Left colon (tissue), 2 donors: ENCODE measurements around the gene P3H4. TPM values are rescaled to one million over a fixed set of nuclear protein-coding genes. Genes with fewer than 3 reads are reported as not detected.

ENCODE experiments used
- ATAC-seq: fragments of 200-7000 bp; cut with Tn5 transposase; one replicate; pipeline ENCODE4 v1.9.1; 2020; ENCODE audit warnings: mild to moderate bottlenecking, moderate library complexity
- DNase-seq, 2 donors: peaks; one replicate each; pipeline ENCODE4 v3.0.0-alpha.2; 2020
- intact Hi-C, 2 donors: fragments of 100-400 bp; cut with DNase I in 1 of 2; cut with micrococcal nuclease in 1 of 2; formaldehyde crosslinking; loops; one replicate each; pipeline versions ENCODE4 v1.11.2 to v1.14.0; 2022; cut with DNase I, micrococcal nuclease
- total RNA-seq, 2 donors: library from RNA; stranded (reverse); fragmentation: NEBNext Ultra II Directional; extraction: Animal tissue kit (Norgen Biotek cat#: 25700); gene quantifications; one replicate each; pipeline ENCODE4 v1.2.1, GENCODE V29; 2021
- donor health status: DM: no; HTN: no; CAD: no.
- donor health status: DM: yes; HTN: yes; CAD: no.

P3H4 gene
- total RNA-seq, 2 donors from 2014 or later, result 10.7 to 15.3 TPM

DNA sequence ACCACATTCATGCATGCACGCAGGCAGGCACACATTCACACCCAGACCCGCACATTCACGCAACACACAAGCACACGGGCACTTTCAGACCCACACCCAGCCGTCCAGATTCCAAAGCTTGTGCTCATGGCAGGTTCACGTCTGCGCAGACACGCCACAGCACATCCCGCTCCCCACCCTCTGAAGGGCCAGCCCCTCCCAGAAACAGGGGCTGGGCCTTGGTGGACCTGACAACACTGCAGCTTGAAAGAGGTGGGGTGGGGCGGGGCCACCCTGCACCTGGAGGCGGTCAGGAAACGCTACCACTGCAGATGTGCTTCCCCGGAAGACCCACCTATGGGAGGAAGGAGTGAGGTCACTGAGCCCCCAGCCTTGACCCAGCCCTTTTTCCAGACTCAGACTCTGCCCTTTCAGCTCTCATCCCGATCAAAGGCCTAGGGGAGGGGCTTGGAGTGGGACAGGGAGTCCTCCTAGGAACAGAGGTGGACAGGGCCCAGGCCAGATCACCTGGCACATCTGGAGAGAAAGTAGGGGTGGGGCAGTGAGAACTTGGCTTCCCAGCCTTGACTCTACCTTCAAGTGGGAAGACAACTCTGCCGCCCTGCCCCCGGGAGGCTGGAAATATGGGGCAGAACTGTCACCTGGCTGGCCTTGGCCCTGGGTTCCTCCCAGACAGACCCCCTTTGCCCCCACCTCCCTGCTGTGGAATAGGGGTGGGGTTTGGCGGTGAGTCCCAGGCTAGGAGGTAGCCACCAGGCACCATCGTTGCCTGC, 11.0 kb downstream of the P3H4 start:
- DNase-seq (peak; percentile 88 to 94), ATAC-seq (peak; percentile 89)
- intact Hi-C loops, result loop anchor here (2.0 to 10.0 kb wide), 2 partner anchors 62 to 66 kb away; partner anchors contain the start of gene HAP1 (in 1 of the 2)

DNA sequence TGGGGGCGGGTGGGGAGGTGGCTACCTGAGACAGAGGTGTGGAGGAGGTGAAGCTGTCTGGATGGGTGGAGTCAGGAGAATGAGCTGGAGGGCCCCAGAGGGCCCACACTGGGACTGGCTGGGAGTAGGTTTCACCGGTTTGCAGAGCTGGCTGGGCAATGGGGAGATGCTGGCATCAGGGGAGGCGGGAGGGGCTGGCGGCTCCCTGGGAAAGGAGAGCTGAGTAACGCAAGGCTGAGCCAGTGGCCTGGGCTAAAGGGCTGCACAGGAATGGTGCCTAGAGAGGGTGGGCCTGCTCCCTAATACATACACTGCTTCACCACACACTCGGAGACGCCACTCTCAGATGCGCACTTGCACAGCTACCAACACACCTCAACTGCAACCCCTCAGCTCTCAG, 12.4 kb downstream of the P3H4 start:
- intact Hi-C loops, result no loop called here
- ATAC-seq, result no peak
- DNase-seq, result no peak

DNA sequence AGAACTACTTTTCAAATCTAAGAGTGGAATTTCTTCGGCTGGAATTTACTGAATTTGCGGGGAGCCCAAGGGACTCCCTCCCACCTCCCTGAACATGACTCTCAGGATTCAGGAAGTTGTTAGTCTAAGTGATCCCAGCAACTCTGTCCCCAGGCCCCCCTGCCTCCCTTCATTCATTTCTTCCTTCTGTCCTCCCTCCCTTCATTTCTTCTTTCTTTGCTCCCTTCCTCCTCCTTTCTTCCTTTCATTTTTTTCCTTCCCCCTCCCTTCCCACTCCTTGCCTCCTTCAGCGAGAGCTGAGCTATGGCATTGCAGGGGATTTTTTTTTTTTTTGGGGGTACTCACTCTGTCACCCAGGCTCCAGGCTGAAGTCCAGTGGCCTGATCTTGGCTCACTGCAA, 14.4 kb downstream of the P3H4 start:
- ATAC-seq (no peak), DNase-seq (no peak)
- intact Hi-C loops, result no loop called here

DNA sequence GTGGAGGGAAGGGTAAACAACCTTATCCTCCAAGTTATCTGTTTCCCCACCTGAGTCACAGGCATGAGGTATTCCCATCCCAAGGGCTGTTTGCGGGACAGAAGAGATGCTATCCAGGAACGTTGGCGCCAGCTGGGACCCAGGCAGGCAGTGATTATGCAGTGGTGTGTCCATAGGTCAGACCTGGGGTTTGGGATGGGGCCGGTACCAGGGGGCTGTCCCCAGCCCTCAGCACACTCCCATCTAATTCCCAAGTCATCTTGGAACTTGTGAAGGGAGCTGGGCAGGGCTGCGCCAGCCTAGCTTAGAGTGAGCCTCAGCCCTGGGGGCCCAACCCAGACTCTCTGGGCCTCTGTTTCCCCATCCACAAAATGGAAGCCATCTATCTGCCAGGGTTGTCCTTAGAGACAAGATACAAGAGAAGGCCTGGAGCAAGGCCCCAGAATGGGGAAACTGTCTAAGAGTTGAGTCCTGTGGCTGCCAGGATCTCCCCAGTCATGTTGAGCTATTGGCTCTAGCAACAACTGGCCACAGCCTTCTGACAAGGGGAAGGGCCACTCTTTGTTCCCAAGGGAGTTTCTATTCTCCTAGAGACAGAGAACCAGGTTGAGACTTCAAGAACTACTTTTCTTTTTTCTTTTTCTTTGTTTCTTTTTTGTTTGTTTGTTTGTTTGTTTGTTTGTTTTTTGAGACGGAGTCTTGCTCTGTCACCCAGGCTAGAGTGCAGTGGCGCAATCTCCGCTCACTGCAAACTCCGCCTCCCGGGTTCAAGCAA, 15.4 kb downstream of the P3H4 start:
- ATAC-seq (no peak), DNase-seq (no peak)
- intact Hi-C loops, result no loop called here

DNA sequence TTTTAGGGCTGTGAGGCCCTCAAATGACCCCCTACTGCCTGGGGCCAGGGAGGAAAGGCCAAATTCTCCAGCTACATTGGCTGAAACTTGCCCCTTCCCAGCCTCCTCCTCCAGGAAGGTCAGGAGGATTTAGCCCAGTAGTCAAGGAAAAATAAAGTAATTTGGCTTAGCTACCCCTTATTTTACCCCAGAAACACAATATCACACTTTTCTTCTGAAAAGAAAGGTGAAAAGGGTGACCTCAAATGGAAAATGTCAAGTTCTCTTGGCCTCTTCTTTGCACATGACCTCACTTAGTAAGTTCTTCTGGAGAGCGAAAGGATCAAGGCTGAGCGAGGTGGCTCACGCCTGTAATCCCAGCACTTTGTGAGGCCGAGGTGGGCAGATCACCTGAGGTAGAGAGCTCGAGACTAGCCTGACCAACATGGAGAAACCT, 17.2 kb downstream of the P3H4 start:
- no peak for DNase-seq
- intact Hi-C loops, result no loop called here
- no peak for ATAC-seq

DNA sequence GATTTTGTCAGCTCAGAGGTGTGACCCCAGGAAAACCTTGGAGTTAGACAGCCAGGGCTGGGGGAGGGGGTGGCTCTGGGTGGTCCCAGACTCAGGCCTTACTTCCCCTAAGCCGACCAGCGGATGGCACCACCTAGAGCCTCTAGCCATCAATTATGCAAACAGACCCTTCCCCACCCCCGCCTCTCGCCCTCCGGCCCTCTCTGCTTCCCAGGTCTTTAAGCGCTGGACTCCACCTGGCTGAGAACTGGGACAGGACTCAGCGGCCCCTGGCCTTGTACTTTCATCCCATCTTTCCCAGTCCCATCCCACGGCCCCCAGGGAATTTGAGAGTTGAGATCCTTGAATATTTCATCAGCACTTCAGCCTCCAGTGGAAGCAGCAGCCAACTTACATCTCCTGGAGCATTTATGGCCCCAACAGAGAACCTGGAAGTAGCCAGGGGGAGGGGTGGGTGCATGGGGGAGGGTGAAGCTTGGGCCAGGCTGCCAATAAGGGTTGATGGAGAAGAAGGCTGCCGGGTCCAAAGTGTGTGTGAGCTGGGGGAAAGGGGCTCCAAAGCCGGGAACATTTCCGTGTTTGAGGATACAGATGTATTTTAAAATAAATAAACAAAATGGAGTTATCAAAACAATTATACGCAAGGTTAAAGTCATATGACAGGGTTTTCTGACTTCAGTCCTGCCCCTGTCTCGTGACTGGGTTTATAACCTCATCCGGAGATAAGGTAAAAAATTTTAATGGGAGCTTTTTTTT, 17.8 kb downstream of the P3H4 start:
- ATAC-seq (peak; percentile 49), DNase-seq (peak; percentile 51 to 68)
- intact Hi-C loops, result no loop called here

DNA sequence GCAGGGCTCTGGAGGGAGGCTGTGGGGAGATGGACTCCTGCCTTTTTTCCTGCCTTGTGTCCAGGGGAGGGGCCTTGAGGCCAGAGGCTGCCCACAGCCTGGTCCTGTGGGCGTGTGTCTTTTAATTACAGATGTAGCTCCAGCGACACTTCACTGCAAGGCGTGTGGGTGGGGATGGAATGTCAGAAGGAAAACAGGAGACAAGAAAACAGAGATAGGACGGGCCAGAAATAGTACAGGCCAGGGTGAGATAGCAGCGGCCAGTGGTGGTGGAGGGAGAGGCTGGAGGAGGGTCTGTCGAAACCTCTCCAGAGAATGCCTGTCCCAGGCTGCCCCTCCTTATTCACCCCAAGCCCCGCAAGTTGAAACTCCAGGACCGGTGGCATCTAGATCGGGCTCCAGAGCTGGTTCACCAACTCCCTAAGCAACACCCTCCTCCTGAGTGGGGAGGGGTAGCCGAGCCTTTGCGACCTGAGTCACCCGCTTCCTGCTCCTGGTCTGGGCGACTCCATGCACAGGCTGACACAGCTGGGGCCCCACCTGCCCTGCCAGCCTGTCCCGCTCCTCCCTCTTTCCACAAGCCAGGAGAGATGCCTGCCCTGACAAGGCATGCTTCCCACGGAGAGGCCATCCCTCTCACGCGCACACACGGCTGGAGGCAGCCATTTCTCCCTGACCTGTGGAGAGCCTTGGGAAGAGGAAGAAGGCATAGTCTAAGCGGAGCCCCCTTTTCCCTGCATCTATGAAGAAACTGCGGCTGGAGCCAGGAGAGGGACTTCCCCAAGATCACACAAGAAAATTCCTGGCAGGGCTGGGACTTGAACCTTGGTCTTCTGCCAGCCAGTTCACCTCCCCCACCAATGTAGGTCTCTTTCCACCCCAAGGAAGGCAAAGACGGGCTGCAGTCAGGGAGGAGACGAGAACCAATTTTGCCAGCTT, 18.6 kb downstream of the P3H4 start:
- DNase-seq (peak; percentile 66 to 86), ATAC-seq (peak; percentile 83)
- intact Hi-C loops, result no loop called here

DNA sequence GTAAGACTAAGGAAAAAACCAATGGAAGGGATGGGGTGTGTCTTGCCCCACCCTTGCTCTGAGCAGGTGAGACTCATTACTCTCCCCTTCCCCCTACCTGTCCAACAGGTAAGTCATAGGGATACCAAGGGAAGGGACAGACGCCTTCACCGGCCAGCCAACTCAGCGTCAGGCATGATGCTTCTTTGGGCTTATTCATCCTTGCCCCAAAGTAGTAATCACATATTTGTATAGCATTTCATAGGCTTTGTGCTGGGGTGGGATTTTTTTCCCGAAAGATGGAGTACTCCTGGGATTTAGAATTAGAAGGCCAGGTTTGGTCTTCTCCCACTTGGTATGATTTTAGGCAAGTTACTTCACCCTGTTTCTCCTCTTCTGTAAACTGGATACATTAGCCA, 24.7 kb downstream of the P3H4 start:
- no peak for ATAC-seq
- DNase-seq, result no peak
- intact Hi-C loops, result no loop called here

DNA sequence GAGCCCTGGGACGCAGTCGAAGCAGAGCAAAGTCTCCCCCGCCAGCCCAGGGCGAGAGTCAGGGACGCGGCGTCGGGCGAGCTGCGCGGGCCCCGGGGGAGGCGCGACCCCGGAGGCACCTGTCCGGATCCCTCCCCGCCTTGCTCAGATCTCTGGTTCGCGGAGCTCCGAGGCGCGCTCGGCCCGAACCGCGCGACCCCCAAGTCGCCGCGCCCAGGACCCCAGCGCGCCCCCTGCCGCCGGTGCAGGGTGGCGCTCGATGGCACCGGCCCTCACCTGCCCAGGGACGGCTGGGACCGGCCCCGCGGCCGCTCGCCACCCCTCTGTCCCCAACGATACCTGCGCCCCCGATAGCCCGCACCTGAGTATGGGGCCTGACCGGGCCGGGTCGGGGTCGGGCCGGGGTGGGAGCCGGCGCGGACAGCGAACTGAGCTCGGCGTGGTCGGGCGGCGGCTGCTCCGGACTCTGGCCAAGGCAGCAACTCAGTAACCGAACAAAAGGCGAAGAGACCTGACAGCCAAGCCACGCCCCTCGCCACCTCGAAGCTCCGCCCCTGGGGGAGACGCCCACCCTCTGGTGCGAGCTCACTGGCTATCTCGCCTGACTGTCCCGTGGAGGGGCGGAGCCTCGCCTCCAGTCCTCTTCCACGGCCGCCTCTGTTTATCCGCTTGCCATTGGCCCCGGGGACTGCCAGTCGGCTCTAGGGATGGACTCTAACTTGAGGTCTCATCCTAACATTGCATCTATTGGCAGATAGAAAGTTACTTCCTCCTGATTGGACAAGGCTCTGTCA, 25.3 kb downstream of the P3H4 start, which contains the start of gene JUP:
JUP (minus strand) TSS at position 485 of the 794 bp plus-strand sequence. CDS start 14,857 bp downstream, outside the sequence.
- intact Hi-C loops, result no loop called here
- DNase-seq, result peak; percentile 99 to 100

DNA sequence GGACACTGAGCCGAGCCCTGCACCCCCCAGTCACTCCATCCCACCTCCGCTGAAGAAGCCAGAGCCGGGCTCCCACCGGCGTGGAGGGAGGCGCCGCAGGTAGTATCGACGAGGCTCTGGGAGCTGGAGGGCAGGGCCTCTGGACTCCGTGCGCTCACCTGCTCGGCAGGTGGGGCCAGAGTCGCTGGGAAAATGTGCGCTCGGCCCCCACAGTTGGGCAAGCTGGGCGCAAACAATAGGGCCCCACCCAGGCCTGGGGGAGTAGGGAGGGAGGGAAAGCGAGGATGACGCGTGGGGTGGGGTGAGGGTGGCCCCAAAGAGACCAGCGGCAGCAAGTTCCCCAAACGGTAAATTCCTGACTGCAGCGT, 25.9 kb downstream of the P3H4 start:
- ATAC-seq (peak; percentile 68), DNase-seq (peak; percentile 86 to 91)
- intact Hi-C loops, result no loop called here

More for the DNA sequence above, 25.3 kb downstream of the P3H4 start, which contains the start of gene JUP:
- peak; percentile 82 for ATAC-seq

DNA sequence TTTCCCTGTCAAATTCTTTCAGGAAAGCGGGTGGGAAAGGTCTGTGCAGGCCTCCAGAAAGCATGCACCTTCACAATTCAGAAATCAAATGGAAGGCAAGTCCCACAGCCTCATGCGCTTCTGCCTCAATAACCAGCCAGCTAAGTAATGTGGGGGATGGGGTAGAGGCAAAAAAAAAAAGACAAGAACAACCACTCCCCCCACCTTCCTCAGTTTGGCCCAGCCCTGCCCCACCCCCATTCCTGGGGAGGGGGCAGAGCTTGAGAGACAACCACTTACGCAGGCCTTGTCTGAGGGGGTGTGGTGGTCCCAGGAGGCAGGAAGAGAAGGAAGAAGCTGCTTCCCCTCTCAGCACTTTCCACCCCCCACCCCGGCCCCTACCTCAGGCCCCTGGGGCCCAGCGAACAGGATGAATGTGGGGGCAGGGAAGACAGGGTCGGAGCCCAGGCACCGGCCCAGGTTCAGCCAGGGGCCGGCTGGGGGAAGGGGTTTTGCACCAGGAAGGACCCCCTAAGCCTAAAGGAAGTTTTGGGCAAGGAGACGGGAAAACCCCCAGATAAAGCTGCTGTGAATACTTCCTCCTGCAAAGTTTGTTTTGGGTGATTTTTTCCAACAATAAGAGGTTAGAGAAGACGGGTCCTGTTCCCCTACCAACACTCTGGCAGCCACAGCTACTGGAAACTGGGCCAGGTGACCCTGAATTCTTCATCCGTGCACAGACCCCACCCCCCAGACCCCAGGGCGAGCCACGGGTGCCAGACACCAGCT, 26.5 kb downstream of the P3H4 start:
- intact Hi-C loops, result no loop called here
- DNase-seq (peak; percentile 48 to 62), ATAC-seq (peak; percentile 9)

DNA sequence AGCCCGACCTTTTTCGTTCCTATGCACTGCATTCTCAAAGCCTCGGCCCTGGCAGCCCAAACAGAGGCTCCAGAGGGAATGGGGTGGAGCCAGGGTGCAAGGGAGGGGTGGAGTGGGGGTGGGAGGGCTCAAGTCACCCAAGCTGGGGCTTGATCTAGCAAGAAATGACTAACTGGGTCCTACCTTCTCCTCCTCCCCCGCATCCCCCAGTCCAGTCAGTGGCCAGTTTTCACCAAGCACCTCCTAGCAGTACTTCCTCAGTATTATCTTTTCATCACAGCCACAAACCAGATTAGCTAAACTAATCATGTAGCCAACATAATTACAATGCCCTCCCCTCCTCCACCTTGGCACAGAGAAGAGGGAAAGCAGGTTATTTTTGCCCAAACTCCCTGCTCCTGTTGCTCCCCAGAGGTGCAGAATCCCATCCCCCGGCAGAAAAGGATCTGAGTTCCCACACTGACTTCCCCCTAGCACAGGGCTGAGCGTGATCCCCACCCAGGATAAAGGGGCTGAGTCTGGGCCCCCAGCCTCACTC, 27.5 kb downstream of the P3H4 start:
- ATAC-seq (no peak), DNase-seq (peak; percentile 45)
- intact Hi-C loops, result no loop called here

DNA sequence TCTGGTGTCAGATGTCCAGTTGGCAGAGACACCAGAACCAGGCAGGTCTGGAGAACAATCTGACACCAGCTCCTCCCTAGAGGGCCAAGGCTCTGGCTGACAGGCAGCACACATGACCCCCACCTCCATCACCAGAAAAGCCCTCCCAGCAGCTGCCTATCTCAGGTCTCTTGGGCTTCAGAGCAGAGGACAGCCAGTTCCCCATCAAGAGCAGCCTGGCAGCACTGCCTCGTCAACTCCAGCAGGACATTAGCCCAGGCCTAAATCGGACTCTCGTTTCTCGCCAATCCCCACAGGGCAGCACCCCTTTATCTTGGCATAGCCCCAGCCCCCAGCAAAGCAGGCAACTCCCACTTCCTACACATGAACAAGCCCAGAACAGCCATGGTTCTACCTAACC, 29.6 kb downstream of the P3H4 start:
- intact Hi-C loops, result no loop called here
- DNase-seq (no peak), ATAC-seq (no peak)

DNA sequence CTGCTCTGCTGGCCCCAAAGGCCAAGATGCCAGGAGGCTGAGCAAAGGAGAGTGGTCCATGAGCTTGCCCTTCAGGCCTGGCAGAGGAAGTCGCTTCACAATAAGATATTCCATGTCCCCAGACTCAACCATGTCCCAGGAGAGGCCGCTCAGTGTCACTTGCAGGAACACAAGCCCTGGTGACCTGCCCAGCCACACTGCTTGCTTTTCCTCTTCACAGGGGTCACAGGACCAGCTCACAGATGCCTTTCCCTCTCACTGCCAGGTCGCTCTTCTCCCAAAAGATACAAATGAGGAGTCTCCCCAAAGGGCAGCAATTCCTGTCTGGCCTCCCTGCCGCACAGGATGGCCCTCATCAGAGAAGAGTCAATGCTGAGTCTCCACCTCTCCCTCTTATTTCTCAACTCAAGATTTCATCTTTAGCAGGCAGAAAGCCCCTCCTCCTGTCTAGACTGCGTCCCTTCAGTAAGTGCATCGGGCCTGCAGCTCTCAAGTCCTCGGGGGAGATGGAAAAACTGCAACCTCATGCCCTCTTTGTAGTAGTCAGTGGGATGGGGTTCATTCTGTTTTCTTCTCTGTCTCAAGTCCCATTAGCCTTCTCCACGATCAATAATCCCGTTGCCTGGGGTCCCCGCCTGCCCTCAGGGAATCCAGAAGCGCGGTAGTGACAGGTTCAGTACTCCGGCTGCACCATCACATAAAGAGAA, 30.2 kb downstream of the P3H4 start:
- DNase-seq (no peak), ATAC-seq (no peak)
- intact Hi-C loops, result no loop called here

DNA sequence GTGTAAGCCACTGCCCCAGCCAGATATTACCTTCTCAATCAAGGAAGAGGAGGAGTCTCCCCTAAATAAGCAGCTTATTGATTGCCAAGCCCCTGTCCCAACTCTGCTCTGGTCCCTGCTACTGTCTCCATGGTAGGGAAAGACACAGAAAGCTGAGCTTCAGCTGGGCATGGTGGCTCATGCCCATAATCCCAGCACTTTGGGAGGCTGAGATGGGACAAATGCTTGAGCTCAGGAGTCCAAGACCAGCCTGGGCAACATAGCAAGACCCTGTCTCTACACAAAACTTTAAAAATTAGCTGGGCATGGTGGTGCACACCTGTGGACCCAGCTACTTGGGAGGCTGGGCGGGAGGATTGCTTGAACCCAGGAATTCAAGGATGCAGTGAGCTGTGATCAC, 31.8 kb downstream of the P3H4 start:
- ATAC-seq (no peak), DNase-seq (no peak)
- intact Hi-C loops, result no loop called here
